ENCODE measurements around the gene RUFY2. TPM values are rescaled to one million over a fixed set of nuclear protein-coding genes. Genes with fewer than 3 reads are reported as not detected.
A peak's percentile ranks its signal among the peaks of the same experiment; 100 is the strongest.

The RUFY2 gene
- total and polyA plus RNA-seq, 4 donors, result 1.6 to 11.2 (median 7.7) TPM

DNA sequence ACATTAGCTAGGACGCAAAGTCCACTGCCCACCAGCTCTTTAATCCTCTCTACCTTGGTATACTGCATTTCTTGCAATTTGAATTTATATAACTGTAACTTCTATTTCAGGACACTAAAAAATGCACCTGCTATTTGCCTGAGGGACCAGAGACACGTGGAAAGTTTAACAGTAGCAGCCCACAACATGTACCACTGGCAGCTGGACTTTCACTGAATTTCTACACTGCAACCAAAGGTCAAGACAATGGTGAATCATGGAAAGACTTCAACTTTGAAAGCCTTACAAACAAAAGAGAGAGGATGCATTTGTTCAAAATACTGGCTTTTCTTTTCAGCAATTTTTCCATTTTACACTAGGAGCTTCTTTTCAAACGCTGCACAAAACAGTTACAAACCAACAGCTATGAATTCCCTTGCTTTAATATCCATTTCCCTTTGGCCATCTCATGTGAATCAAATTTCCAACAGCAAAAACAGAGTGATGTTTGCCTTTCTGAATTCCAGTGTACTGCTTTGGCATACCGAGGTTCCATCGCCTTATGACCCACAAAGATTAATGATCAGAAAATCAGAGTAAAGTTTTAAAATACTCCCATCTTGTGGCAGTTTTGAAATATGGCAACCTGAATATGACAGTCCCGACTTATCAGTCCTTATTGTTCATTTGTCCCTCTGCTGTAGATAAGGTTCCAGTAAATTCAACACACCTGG lies 105.1 kb downstream of the RUFY2 start:
- peaks cover 9 to 46% (median 32%) of the 10 kb centered on the region in 4 donors for H3K4me1 ChIP-seq (ENCODE audit: control insufficient read depth in 4 of 4, insufficient read depth in 4 of 4, low read length in 3 of 4)
- H3K4me3 ChIP-seq (ENCODE audit: low read depth in 1 of 3, low read length in 3 of 3), result no peak overlapping the region
- H3K9me3 ChIP-seq (ENCODE audit: control insufficient read depth in 4 of 4, low read length in 3 of 4), result no peaks in the 10 kb centered on the region
- no peak for DNase-seq (ENCODE audit: low spot score)
- peaks cover 0 to 3% (median 1%) of the 10 kb centered on the region in 4 donors for H3K36me3 ChIP-seq (ENCODE audit: control insufficient read depth in 4 of 4, insufficient read depth in 3 of 4, low read depth in 1 of 4, low read length in 3 of 4)
- TF ChIP-seq HNF4G (IDR thresholded peaks at IDR 0.05), result peak; percentile 44
- peak; percentile 10 for TF ChIP-seq ZBTB33 (IDR thresholded peaks at IDR 0.05)
- TF ChIP-seq JUND (IDR thresholded peaks at IDR 0.05), result peak in 1 of 2 donors; percentile 77
- TF ChIP-seq HNF4A (conservative IDR thresholded peaks at IDR 0.05), result peak; percentile 84 to 91
- TF ChIP-seq, protein P1, sequence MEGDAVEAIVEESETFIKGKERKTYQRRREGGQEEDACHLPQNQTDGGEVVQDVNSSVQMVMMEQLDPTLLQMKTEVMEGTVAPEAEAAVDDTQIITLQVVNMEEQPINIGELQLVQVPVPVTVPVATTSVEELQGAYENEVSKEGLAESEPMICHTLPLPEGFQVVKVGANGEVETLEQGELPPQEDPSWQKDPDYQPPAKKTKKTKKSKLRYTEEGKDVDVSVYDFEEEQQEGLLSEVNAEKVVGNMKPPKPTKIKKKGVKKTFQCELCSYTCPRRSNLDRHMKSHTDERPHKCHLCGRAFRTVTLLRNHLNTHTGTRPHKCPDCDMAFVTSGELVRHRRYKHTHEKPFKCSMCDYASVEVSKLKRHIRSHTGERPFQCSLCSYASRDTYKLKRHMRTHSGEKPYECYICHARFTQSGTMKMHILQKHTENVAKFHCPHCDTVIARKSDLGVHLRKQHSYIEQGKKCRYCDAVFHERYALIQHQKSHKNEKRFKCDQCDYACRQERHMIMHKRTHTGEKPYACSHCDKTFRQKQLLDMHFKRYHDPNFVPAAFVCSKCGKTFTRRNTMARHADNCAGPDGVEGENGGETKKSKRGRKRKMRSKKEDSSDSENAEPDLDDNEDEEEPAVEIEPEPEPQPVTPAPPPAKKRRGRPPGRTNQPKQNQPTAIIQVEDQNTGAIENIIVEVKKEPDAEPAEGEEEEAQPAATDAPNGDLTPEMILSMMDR (IDR thresholded peaks at IDR 0.05; ENCODE audit: low read depth, low read length, missing input control), result peak; percentile 59
- peak; percentile 51 to 71 for TF ChIP-seq RXRA (IDR thresholded peaks at IDR 0.05)
- no peak for TF ChIP-seq GABPA (IDR thresholded peaks at IDR 0.05 in 1 of 2, conservative IDR thresholded peaks at IDR 0.05 in 1 of 2)
- TF ChIP-seq NR2F2 (IDR thresholded peaks at IDR 0.05), result peak; percentile 36
- TF ChIP-seq, protein P2, sequence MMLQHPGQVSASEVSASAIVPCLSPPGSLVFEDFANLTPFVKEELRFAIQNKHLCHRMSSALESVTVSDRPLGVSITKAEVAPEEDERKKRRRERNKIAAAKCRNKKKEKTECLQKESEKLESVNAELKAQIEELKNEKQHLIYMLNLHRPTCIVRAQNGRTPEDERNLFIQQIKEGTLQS (IDR thresholded peaks at IDR 0.05), result peak; percentile 35
- TF ChIP-seq, protein P3, sequence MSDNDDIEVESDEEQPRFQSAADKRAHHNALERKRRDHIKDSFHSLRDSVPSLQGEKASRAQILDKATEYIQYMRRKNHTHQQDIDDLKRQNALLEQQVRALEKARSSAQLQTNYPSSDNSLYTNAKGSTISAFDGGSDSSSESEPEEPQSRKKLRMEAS (IDR thresholded peaks at IDR 0.05), result peak; percentile 51
- TF ChIP-seq FOXA2 (IDR thresholded peaks at IDR 0.05), result no peak
- no peak for TF ChIP-seq FOXA1 (IDR thresholded peaks at IDR 0.05)
- peak; percentile 59 for TF ChIP-seq SP1 (IDR thresholded peaks at IDR 0.05)
- TF ChIP-seq, protein P4, sequence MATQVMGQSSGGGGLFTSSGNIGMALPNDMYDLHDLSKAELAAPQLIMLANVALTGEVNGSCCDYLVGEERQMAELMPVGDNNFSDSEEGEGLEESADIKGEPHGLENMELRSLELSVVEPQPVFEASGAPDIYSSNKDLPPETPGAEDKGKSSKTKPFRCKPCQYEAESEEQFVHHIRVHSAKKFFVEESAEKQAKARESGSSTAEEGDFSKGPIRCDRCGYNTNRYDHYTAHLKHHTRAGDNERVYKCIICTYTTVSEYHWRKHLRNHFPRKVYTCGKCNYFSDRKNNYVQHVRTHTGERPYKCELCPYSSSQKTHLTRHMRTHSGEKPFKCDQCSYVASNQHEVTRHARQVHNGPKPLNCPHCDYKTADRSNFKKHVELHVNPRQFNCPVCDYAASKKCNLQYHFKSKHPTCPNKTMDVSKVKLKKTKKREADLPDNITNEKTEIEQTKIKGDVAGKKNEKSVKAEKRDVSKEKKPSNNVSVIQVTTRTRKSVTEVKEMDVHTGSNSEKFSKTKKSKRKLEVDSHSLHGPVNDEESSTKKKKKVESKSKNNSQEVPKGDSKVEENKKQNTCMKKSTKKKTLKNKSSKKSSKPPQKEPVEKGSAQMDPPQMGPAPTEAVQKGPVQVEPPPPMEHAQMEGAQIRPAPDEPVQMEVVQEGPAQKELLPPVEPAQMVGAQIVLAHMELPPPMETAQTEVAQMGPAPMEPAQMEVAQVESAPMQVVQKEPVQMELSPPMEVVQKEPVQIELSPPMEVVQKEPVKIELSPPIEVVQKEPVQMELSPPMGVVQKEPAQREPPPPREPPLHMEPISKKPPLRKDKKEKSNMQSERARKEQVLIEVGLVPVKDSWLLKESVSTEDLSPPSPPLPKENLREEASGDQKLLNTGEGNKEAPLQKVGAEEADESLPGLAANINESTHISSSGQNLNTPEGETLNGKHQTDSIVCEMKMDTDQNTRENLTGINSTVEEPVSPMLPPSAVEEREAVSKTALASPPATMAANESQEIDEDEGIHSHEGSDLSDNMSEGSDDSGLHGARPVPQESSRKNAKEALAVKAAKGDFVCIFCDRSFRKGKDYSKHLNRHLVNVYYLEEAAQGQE (IDR thresholded peaks at IDR 0.05), result no peak
- no peak for TF ChIP-seq EGR1 (IDR thresholded peaks at IDR 0.05; ENCODE audit: low read depth in 2 of 2)
- no peak for TF ChIP-seq YY1 (IDR thresholded peaks at IDR 0.05)
- no peak for TF ChIP-seq TAF1 (conservative IDR thresholded peaks at IDR 0.05)
- peak; percentile 77 to 78 for TF ChIP-seq RAD21 (IDR thresholded peaks at IDR 0.05)
- no peaks in the 10 kb centered on the region for H3K27me3 ChIP-seq (ENCODE audit: control insufficient read depth in 4 of 4, insufficient read depth in 4 of 4, low read length in 3 of 4)
- H3K27ac ChIP-seq (ENCODE audit: low read depth in 1 of 2, low read length in 2 of 2), result peak overlapping the region; percentile 27 to 64
- 38% methylated on average over 6 of the region's 6 CpGs for WGBS
- peak overlapping the region in 1 of 2 donors; percentile 19 for H3K9ac ChIP-seq (ENCODE audit: low read depth in 1 of 2, low read length in 2 of 2)

All from liver (tissue), 9 donors.